GM12878 (cell line): ENCODE results near the gene MTRF1. TPM values are rescaled to one million over a fixed set of nuclear protein-coding genes. Genes with fewer than 3 reads are reported as not detected.

Experiments used
- BMI1 ChIP-seq: fragments of 450-650 bp; IDR thresholded peaks from 2 replicates; pipeline ENCODE4 v1.6.1; 2016; ENCODE audit warnings: mild to moderate bottlenecking, moderate library complexity, borderline replicate concordance
- CBX5 ChIP-seq: sonication (generic); IDR thresholded peaks from 2 replicates; pipeline ENCODE4 v1.6.1; 2016; ENCODE audit warnings: low read depth, moderate library complexity, mild to moderate bottlenecking, inconsistent platforms
- CHD1 ChIP-seq: IDR thresholded peaks from 2 replicates; pipeline ENCODE4 v1.6.1; 2012; ENCODE audit warnings: low read depth, low read length, improper control_type of control experiment
- CREB1 ChIP-seq: IDR thresholded peaks from 2 replicates; pipeline ENCODE4 v1.6.1; 2012; ENCODE audit warnings: low read depth, mild to moderate bottlenecking, inconsistent platforms
- EED ChIP-seq: sonication (generic); IDR thresholded peaks from 2 replicates; pipeline ENCODE4 v1.6.1; 2016; ENCODE audit warnings: antibody characterized with exemption, low read depth
- JUNB ChIP-seq: IDR thresholded peaks from 2 replicates; pipeline ENCODE4 v1.6.1; 2016; ENCODE audit warnings: antibody characterized with exemption, mild to moderate bottlenecking
- JUND ChIP-seq: IDR thresholded peaks from 2 replicates; pipeline ENCODE4 v1.6.1; 2012; ENCODE audit warnings: low read depth, mild to moderate bottlenecking, low read length, improper control_type of control experiment, moderate library complexity
- KAT2A ChIP-seq: conservative IDR thresholded peaks from 2 replicates; pipeline ENCODE4 v1.6.1; 2011; ENCODE audit warnings: low read depth, low read length; ENCODE audit not compliant: control insufficient read depth
- MYB ChIP-seq: fragments of 150-350 bp; IDR thresholded peaks from 2 replicates; pipeline ENCODE4 v1.6.1; 2014; ENCODE audit warnings: mild to moderate bottlenecking, low read depth, low read length, borderline replicate concordance
- NFXL1 ChIP-seq: fragments of 450-650 bp; IDR thresholded peaks from 2 replicates; pipeline ENCODE4 v1.6.1; 2017; ENCODE audit warnings: antibody characterized with exemption, mild to moderate bottlenecking, borderline replicate concordance
- PAX5 ChIP-seq: IDR thresholded peaks from 2 replicates; pipeline ENCODE4 v1.6.1; 2011; ENCODE audit warnings: low read depth, low read length, borderline replicate concordance
- POLR2AphosphoS2 ChIP-seq: IDR thresholded peaks from 2 replicates; pipeline ENCODE4 v1.6.1; 2011; ENCODE audit warnings: low read depth, mild to moderate bottlenecking, low read length, improper control_type of control experiment, moderate library complexity
- RELA ChIP-seq: fragments of 450-650 bp; IDR thresholded peaks from 2 replicates; pipeline ENCODE4 v1.8.0; 2014; ENCODE audit warnings: borderline replicate concordance; ENCODE audit not compliant: partially characterized antibody
- RFX5 ChIP-seq: IDR thresholded peaks from 2 replicates; pipeline ENCODE4 v1.6.1; 2011; ENCODE audit warnings: low read depth, low read length, improper control_type of control experiment
- SIX5 ChIP-seq: IDR thresholded peaks from 2 replicates; pipeline ENCODE4 v1.6.1; 2011; ENCODE audit warnings: mild to moderate bottlenecking, low read depth, low read length, moderate library complexity; ENCODE audit not compliant: severe bottlenecking
- TAF1 ChIP-seq: IDR thresholded peaks from 2 replicates; pipeline ENCODE4 v1.6.1; 2011; ENCODE audit warnings: mild to moderate bottlenecking, low read depth, low read length, borderline replicate concordance
- YBX1 ChIP-seq: fragments of 450-650 bp; IDR thresholded peaks from 2 replicates; pipeline ENCODE4 v1.6.1; 2016; ENCODE audit warnings: antibody characterized with exemption
- ZSCAN29 ChIP-seq: fragments of 450-650 bp; IDR thresholded peaks from 2 replicates; pipeline ENCODE4 v1.6.1; 2017; ENCODE audit warnings: mild to moderate bottlenecking, moderate library complexity
- polyA plus RNA-seq, 11 experiments: library from polyadenylated mRNA; depleted of rRNA in 4 of 11; unstranded in 6 of 11; stranded (reverse) in 5 of 11; fragments of >200 nt; fragmentation: Nextera tagmentation in 4 of 11; fragmentation: Illumina TruSeq in 1 of 11; extraction: Ambion mirVana in 4 of 11; extraction: Trizol in 1 of 11; gene quantifications; 1 replicate in 1 of 11; 2 replicates in 10 of 11; pipeline versions ENCODE4 v1.2.1 to v1.2.3, GENCODE V29; 2011 to 2016; ENCODE audit warnings: inconsistent platforms in 2 of 11, missing spikeins in 2 of 11, low read depth in 1 of 11
- total RNA-seq, 4 experiments: library from RNA; depleted of rRNA in 3 of 4; stranded (reverse); fragments of >200 nt in 3 of 4; fragmentation: Illumina TruSeq in 1 of 4; extraction: Trizol in 1 of 4; gene quantifications; 2 replicates each; pipeline versions ENCODE4 v1.2.1 to v1.2.3, GENCODE V29; 2013 to 2021
- TF ChIP-seq, protein P1 (sequence below): fragments of 150-350 bp; IDR thresholded peaks from 2 replicates; pipeline ENCODE4 v1.6.1; 2016; ENCODE audit warnings: low read depth, low read length
- TF ChIP-seq, protein P2 (sequence below): fragments of 450-650 bp; IDR thresholded peaks from 2 replicates; pipeline ENCODE4 v1.6.1; 2016; ENCODE audit warnings: mild to moderate bottlenecking, moderate library complexity, borderline replicate concordance
- TF ChIP-seq, protein P3 (sequence below): fragments of 450-650 bp; IDR thresholded peaks from 2 replicates; pipeline ENCODE4 v1.6.1; 2016; ENCODE audit warnings: mild to moderate bottlenecking

MTRF1 gene
- total and polyA plus RNA-seq, 10 of the 15 experiments (the other 5 are each of a cell fraction or from before 2014, with no cell fraction given), result 12.1 to 33.7 (median 20.6) TPM

DNA sequence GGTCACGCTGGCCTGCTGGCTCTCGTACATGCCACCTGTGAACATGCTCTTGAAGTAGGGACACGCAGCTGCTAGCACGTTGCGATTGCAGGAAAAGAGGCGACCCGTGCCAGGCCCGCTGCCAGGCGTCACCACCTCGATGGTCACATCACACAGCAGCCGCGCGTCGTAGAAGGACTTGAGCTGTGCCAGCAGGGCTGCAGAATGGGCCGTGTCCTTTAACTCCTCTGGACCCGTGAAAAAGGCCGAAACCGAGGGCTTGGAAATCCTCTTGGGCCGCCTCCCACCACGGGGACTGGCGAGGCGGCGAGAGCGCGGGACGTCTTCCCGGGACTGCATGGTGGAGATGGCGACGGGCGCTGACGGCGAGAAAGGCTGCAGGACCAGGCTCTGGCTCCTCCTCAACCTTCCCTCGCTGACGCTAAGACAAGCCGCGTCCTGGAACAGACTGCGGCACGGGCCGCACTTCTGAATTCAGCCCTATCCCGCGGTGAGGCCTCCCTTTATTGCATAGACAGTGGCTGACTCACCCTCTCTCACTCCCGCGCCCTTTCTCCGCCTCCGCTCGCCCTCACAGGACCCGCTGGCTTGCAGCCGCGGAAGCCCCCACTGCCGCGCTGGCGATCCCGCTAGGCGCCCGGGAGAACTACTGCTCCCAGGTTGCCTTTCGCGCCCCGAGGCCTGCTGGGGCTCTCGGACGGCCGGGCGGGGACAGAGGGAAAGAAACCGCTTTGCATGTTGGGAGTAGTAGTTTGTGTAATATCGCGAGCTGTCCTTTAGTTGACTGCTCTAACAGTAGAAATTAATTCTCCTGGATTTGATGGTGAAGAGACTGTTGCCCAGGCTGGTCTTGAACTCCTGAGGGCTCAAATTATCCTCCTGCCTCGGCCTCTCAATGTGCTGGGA lies 69.2 kb downstream of the MTRF1 start, which contains the start of gene KBTBD7 (continued):
- TF ChIP-seq, protein P1, sequence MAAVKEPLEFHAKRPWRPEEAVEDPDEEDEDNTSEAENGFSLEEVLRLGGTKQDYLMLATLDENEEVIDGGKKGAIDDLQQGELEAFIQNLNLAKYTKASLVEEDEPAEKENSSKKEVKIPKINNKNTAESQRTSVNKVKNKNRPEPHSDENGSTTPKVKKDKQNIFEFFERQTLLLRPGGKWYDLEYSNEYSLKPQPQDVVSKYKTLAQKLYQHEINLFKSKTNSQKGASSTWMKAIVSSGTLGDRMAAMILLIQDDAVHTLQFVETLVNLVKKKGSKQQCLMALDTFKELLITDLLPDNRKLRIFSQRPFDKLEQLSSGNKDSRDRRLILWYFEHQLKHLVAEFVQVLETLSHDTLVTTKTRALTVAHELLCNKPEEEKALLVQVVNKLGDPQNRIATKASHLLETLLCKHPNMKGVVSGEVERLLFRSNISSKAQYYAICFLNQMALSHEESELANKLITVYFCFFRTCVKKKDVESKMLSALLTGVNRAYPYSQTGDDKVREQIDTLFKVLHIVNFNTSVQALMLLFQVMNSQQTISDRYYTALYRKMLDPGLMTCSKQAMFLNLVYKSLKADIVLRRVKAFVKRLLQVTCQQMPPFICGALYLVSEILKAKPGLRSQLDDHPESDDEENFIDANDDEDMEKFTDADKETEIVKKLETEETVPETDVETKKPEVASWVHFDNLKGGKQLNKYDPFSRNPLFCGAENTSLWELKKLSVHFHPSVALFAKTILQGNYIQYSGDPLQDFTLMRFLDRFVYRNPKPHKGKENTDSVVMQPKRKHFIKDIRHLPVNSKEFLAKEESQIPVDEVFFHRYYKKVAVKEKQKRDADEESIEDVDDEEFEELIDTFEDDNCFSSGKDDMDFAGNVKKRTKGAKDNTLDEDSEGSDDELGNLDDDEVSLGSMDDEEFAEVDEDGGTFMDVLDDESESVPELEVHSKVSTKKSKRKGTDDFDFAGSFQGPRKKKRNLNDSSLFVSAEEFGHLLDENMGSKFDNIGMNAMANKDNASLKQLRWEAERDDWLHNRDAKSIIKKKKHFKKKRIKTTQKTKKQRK, result no peak
- no peak for TF ChIP-seq RFX5
- peak; percentile 39 for TF ChIP-seq RELA
- TF ChIP-seq CREB1, result peak; percentile 82
- no peak for TF ChIP-seq PAX5
- TF ChIP-seq ZSCAN29, result no peak
- TF ChIP-seq TAF1, result 0 out of 2 replicates have a peak, but pooled peaks have one; percentile 25
- no peak for TF ChIP-seq NFXL1
- 0 out of 2 replicates have a peak, but pooled peaks have one; percentile 20 for TF ChIP-seq EED
- no peak for TF ChIP-seq MYB
- TF ChIP-seq, protein P2, sequence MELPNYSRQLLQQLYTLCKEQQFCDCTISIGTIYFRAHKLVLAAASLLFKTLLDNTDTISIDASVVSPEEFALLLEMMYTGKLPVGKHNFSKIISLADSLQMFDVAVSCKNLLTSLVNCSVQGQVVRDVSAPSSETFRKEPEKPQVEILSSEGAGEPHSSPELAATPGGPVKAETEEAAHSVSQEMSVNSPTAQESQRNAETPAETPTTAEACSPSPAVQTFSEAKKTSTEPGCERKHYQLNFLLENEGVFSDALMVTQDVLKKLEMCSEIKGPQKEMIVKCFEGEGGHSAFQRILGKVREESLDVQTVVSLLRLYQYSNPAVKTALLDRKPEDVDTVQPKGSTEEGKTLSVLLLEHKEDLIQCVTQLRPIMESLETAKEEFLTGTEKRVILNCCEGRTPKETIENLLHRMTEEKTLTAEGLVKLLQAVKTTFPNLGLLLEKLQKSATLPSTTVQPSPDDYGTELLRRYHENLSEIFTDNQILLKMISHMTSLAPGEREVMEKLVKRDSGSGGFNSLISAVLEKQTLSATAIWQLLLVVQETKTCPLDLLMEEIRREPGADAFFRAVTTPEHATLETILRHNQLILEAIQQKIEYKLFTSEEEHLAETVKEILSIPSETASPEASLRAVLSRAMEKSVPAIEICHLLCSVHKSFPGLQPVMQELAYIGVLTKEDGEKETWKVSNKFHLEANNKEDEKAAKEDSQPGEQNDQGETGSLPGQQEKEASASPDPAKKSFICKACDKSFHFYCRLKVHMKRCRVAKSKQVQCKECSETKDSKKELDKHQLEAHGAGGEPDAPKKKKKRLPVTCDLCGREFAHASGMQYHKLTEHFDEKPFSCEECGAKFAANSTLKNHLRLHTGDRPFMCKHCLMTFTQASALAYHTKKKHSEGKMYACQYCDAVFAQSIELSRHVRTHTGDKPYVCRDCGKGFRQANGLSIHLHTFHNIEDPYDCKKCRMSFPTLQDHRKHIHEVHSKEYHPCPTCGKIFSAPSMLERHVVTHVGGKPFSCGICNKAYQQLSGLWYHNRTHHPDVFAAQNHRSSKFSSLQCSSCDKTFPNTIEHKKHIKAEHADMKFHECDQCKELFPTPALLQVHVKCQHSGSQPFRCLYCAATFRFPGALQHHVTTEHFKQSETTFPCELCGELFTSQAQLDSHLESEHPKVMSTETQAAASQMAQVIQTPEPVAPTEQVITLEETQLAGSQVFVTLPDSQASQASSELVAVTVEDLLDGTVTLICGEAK, result peak; percentile 52
- TF ChIP-seq SIX5, result peak; percentile 99
- no peak for TF ChIP-seq KAT2A
- TF ChIP-seq BMI1, result no peak
- TF ChIP-seq JUND, result 0 out of 2 replicates have a peak, but pooled peaks have one; percentile 48
- TF ChIP-seq CHD1, result no peak
- TF ChIP-seq, protein P3, sequence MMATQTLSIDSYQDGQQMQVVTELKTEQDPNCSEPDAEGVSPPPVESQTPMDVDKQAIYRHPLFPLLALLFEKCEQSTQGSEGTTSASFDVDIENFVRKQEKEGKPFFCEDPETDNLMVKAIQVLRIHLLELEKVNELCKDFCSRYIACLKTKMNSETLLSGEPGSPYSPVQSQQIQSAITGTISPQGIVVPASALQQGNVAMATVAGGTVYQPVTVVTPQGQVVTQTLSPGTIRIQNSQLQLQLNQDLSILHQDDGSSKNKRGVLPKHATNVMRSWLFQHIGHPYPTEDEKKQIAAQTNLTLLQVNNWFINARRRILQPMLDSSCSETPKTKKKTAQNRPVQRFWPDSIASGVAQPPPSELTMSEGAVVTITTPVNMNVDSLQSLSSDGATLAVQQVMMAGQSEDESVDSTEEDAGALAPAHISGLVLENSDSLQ, result no peak
- no peak for TF ChIP-seq YBX1
- no peak for TF ChIP-seq POLR2AphosphoS2
- TF ChIP-seq CBX5, result peak; percentile 87; the same call in 1 of the 2 replicates
- TF ChIP-seq JUNB, result no peak
